CD4-positive, alpha-beta T cell treated with Interferon gamma for 1 hour (primary cell): ENCODE measurements around the gene CCL2.
A peak's percentile ranks its signal among the peaks of the same experiment; 100 is the strongest.

ENCODE experiments used
- DNase-seq: peaks from one replicate; pipeline ENCODE4 v3.0.0-alpha.2; 2020

The CCL2 gene

DNA sequence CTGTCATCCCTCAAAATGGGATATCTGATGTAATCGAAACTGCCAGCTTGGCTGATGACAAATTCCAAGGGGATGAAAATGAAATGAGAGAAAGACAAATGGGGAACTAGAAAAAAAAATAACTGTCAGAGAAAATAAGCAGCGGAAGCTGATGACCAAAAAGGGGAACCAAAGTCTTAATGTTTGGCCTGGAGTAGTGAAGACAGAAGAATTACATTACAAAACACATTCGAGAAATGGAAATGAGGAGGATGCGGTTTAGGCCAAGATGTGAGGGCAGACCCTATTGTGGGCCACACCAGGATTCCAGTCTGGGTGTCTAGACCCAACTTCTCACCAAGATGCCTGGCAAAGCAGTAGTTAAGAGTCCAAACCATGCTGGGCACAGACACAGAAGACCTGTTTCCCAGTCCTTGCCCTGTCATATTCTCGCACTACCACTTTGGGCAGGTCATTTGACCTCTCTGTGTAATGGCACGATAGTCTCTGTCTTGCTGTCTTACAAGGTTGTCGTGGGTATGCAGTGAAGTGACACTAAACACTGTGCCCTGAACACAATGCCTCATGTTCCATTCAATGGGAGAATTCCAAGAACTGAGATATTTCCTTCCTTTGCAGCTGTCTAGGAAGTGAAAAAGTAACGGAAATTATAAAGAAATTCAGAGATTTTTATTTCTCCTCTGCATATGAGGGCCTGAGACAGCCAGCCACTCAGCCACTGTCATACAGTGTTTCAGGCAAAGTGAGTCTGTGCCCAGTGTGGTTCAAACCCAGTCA, 12.3 kb upstream of the CCL2 start:
- peak; percentile 32 for DNase-seq

DNA sequence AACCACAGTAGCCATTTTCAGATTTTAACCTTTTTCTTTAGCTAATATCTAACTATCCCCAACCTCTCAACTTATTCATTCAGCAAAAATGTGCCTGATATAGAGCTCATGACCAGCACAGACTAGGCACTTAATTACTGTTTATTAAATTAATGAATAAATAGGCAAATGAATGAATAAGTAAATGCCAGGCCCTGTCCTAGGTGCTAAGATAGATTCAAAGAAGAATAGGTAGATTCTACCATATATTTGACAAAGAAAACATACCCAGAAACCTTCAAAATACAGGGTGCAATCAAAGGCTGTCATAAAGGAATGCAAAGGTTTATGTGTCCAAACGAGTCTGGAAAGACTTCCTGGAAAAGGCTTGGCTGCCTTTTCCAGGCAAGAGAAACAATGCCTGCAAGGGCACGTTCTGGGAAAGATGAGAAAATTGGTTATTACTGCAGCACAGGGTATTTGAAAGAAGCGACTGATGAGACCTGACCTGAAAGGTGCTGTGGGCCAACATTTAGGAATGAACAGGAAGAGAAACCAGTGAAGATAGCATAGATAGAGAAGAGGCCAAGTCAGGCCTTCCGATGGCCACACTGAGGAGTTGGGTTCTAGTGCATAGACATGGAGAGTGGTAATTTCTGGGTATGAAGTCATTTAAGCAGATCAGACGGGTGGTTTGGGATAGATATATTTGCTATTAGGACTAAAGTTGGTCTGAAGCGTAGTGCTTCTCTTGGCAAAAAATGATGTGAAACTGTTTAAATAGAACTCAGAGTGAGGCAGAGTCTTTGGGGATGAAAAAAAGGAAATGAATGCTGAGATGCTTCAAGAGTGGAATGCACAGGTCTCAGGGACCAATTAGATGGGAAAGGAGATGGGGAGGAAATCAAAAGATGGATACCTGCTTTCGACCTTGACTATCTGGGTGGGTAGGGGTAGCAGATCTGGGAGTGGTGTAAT, 11.4 kb upstream of the CCL2 start:
- no peak for DNase-seq

DNA sequence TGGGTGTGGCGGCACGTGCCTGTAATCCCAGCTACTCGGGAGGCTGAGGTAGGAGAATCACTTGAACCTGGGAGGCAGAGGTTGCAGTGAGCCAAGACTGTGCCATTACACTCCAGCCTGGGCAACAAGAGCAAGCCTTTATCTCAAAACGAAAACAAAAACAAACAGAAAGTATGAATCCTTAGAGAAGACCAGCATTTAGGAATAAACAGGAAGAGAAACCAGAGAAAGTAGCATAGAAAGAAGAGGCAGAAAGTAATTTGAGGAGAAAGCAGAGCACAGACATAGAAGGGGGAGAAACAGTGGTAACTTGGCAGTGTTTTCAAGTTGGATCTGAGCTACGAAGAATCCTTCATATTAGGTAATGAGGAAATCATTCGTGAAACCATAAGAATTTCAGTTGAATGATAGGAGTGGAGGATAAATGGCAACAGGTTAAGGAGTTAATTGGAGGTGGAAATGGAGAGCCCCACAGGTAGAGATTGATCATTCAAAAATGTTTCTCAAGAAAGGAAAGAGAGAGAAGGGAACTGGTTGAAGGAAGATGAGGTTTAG, 9.7 kb upstream of the CCL2 start:
- DNase-seq, result no peak

DNA sequence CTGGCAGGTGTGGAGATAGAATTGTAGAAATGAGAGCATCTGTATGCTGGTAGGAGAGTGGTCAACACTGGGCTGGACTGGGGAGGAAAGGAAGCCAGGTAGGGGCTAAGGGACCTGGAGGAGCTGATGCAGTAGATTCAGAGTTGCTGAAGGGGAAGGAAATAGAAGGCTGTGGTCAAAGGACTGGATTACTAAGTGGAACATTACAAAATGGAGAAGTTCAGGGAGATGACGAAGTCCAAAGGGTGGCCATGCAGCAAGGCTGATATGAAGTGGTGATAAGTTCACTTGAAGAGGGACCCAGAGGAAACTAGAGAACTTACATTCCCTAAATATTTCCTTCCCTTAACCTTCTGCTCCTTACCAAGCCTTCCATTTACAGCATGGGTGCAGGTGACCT, 8.6 kb upstream of the CCL2 start:
- DNase-seq, result peak; percentile 38

DNA sequence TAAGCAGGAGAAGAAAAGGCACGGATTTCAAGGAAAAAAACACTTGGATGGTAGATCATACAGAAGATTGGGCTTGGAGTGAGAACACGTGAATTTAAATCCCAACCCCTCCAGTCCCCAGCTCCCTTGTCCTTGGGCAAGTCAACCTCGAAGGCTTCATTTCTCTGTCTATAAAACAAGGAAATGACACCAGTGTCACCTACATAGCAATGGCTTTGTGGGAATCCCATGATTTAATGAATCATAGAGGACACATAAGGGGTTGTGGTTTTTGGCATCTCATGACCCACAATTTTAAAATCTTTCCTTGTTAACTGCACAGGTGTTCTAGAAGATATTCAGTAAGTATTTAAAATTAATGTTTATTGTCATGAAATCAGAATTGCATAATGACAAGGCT, 8.2 kb upstream of the CCL2 start:
- no peak for DNase-seq

DNA sequence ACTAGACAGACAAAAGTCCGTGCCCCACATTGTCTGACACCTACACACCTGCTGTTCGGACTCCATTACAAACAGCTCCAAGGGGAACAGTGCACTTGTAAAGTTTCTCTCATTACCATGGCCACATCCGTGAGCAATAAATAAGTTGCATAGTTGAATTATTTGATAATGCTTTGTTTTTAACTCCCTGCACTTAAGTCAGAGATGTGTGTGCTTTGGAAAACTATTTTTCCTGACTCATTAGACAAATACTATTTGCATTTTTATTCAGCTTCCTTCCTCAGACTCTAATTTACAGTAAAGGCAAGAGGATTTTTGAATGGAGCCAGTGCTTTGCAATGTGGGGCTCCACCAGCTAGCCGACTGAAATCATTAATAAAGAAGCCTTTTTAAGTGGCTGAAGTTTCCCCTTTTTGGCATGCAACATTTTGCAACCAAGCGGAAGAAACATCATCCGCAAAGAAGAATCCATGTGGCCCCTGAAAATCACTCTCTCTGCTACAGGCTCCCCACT, 6.5 kb upstream of the CCL2 start:
- DNase-seq, result no peak

DNA sequence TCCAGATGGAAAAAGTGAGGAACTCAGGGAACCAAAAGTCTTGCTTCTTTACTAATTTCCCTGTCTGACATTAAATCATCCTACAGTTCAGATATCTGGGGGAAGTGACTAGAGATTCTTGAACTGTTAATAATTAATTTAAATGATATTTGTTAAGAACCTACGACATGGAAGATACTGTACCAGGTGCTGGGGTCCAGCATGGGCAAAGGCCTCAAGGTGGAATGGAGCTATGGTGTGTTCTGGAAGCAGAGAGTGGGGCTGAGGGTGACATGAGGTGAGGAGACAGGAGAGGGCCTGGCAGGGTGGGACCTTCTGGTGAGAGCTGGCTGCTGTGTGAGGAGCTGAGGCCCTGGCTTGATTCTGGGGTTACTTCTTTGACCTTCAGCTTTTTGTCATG, 6.0 kb upstream of the CCL2 start:
- no peak for DNase-seq

DNA sequence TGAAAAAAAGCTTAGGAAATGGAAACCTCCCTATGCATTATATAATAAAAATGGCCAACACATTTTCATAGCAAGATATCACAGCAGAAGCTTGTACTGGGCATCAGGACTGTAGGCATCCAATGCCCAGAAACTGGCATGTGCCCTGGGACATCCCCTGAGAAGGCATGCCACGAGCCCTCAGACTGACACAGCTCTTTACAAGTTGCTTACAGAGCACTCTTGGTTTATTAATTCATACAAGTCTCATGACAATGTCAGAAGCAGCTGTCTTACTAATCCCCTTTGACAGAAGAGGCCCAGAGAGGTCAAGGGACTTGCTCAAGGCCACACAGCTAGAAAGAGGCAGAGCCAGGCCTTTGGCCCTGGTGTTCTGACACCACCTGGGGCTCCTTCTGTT, 5.6 kb upstream of the CCL2 start:
- DNase-seq, result peak; percentile 37

DNA sequence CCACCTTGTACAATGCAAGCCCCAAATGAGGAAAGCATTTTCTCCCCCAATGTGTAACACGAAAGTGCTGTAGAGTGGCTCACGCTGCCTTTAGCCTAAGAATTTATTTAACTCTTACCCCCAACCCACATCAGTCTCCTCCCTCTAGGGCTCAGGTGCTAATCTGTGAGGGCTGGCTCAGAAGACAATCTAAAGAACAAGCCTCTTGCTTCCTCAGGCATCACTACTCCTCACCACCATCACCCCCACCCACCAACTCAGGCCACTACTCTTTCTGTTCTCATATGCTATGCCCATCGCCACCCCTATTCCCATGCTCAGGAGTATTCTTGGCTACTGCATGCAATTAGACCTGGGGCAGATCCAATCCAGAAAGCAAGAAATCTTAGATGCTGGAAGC, 3.9 kb upstream of the CCL2 start:
- DNase-seq, result no peak

DNA sequence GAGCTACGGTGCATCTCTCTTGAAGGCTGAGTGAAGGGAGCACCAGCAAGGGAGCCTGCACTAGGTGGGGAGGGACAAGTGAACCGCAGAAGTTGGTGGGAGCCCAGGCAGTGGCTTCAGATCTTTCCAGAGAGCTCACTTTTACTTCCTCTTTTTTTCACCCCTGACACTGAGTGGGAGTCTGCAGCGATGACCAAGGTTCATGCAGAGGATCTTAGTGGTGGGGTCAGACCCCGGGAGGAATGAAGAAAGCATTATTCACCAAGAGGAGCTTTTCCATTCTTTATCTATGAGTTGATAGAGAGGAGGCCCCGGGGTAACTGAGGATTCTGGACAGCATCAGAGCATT, 3.0 kb upstream of the CCL2 start:
- DNase-seq, result no peak

DNA sequence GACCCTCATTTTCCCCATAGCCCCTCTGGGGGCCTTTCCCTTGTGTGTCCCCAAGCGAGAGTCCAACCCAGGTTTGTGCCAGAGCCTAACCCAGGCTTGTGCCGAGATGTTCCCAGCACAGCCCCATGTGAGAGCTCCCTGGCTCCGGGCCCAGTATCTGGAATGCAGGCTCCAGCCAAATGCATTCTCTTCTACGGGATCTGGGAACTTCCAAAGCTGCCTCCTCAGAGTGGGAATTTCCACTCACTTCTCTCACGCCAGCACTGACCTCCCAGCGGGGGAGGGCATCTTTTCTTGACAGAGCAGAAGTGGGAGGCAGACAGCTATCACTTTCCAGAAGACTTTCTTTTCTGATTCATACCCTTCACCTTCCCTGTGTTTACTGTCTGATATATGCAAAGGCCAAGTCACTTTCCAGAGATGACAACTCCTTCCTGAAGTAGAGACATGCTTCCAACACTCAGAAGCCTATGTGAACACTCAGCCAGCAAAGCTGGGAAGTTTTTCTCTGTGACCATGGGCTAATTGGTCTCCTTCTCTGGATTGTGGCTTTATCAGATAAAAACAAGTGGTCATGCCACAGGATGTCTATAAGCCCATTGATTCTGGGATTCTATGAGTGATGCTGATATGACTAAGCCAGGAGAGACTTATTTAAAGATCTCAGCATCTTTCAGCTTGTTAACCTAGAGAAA, 2.5 kb upstream of the CCL2 start:
- DNase-seq, result no peak

DNA sequence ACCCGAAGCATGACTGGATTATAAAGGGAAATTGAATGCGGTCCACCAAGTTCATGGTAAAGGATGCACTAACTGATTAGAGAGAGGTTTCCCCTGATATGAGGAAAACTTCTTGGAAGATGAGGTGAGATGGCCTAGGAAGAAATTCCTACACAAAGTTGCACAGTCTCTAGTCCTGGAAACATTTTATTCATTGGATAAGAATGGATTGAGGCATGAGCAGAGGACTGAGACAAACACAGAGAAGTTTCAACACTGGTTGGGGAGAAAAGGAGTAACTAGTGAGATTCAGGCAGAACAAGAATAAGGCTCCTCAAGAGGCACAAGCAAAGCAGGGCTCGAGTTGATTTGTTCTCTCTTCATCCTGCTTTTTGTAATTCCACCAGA, 2.0 kb upstream of the CCL2 start:
- no peak for DNase-seq

DNA sequence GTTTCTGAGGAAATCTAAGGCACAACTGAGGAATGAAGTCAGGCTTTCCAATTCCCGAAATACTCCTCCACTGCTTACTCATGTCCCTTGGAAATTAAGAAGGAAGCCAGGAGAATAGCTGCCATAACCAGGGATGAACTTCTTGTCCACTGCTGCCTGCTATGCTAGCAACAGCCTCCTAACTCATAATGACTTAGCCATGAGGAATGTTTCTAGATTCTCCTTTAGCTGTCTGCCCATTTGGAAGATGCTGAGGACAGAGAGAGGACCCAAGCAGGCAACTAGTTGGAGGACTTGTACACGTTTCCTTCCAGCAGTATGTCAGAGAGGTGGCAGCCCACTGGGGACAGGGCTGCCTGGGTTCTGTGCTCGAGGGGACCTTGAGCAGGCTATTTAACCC, 939 bp upstream of the CCL2 start:
- no peak for DNase-seq

DNA sequence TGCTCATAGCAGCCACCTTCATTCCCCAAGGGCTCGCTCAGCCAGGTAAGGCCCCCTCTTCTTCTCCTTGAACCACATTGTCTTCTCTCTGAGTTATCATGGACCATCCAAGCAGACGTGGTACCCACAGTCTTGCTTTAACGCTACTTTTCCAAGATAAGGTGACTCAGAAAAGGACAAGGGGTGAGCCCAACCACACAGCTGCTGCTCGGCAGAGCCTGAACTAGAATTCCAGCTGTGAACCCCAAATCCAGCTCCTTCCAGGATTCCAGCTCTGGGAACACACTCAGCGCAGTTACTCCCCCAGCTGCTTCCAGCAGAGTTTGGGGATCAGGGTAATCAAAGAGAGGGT, 272 bp downstream of the CCL2 start:
- DNase-seq, result no peak

DNA sequence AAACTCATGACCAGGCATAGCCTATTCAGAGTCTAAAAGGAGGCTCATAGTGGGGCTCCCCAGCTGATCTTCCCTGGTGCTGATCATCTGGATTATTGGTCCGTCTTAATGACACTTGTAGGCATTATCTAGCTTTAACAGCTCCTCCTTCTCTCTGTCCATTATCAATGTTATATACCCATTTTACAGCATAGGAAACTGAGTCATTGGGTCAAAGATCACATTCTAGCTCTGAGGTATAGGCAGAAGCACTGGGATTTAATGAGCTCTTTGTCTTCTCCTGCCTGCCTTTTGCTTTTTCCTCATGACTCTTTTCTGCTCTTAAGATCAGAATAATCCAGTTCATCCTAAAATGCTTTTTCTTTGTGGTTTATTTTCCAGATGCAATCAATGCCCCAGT, 756 bp downstream of the CCL2 start:
- no peak for DNase-seq

DNA sequence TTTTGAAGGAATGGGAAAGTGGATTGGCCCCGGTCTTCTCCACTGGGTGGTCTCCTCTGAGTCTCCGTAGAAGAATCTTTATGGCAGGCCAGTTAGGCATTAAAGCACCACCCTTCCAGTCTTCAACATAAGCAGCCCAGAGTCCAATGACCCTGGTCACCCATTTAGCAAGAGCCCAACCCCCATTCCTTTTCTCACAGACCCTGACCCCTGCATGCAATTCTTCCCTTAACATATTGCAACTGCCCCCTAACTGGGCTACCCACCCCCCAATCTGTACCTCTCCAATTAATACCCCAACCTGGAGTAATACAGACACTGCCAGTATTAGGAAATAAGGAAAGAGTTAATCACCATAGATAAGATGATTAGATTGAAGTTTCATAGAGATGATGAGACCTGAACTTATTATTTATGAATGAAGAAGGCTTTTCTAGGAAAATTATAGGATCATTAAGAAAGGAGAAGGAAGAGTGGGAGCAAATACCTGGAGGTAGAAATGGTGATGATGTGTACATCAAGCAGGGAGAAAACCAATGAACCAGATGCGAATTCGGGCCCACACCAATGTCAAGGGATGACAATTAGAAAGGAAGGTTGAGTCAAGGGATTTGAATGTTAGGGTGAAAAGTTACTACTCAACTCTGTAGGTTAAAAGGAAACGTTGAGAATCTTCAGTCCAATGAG, 2.4 kb downstream of the CCL2 start:
- no peak for DNase-seq

DNA sequence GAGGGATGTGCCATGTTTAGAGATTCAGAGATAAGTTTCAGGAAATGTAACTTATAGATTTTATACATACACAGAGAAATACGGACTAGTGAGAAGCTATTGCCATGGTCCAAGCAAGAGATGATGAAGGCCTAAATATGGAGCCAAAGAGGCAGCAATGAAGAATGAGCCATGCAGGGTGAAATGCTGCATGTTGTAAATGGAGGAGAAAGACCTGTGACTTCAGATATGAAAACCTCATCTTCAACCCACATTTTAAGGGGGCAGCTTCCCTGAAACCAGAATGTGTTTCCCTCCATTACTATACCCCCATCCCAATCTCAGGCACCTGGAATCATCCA, 2.9 kb downstream of the CCL2 start:
- DNase-seq, result no peak

DNA sequence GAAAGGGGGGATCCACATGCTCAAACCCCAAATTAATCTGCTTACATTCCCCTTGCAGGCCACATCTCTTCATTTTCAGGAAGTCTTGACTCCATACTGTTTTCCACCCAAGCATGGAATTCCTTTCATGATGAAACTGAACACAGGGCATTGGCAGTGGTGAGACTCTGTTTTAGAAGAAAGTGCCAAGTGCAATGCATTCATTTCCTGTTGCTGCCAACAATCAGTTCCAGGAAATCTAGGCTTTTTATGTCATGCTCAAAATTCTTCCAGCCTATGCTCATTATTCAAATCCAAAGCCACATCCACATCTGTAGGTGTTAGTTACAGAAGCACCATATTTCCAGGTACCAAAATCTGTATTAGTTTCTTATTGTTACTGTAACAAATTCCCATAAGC, 4.1 kb downstream of the CCL2 start:
- DNase-seq, result no peak

DNA sequence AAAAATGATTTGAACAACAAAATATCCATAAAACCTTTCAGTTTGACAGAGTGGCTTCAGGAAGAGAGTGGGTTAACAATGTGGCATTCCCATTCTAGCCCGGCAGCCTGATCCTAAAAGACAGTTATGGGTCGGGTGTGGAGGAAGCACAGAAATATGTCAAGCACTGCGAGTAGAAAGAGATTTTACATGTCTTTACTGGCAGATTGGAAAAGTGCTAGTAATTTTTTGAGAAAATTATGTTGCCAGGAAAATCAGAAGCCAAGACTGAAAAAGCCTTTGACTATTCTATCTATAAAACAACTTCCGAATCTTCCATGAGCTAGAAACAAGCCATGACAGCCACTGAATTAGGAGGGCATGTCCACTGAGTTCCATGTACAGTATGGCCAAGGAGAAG, 5.8 kb downstream of the CCL2 start:
- no peak for DNase-seq

DNA sequence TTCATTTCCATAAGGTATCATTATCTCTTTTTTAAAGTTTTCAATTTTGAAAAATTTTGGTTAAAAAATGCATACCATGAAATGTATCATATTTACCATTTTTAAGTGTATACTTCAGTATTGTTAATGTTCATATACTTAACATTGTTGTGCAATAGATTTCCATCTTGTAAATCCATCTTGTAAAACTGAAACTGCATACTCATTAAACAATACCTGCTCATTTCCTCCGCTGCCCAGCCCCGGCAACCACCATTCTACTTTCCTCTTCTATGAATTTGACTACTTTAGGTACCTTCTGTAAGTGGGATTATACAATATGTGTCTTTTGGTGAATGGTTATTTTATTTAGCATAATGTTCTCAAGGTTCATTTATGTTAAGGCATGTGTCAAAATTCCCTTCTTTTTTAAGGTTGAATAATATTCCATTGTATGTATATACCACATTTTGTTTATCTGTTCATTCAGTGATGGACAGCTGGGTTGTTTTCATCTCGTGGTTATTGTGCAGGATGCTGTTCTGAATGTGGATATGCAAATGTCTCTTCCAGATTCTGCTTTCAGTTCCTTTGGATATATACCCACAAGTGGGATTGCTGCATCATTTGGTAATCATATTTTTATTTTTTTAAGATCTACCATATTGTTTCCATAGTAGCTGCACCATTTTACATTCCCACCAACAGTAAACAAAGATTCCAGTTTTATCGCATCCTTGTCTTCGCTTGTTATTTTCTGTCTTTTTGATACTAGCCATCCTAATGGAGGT, 6.7 kb downstream of the CCL2 start:
- no peak for DNase-seq

DNA sequence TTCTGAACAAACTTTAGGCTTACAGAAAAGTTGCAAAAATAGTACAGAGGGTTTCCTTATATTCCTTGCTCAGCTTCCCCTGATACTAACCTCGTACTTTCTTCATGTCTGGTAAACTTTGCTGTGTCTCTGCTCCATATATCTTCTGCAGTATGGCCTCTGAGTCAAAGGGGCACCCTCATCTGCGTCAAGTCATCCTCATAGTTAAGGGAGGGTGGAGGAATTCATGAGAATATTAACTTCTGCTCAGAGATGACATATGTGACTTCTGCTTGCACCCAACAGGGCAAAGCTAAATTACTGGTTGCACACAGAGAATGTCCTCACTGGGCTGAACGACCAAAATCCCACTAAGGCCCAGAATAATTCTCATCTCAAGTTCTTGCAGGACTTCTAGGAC, 10.6 kb downstream of the CCL2 start:
- no peak for DNase-seq

DNA sequence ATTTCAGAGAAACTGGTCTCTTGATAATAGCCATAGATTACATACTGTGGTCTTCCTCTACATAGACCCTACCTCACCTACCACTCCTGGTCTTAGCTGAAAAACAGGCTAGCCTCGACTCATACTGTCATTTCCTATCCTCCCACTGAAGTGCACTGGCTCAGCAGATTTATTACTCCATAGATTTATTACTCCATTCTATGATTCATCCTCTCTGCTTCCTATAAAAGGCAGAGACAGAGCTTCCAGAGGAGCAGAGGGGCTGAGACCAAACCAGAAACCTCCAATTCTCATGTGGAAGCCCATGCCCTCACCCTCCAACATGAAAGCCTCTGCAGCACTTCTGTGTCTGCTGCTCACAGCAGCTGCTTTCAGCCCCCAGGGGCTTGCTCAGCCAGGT, 14.9 kb downstream of the CCL2 start, which contains the start of gene CCL7:
TSS of gene CCL7 (plus strand) at position 253 of the 400 bp plus-strand sequence. CDS start at position 323, 70 bp downstream.
- no peak for DNase-seq
